ENCODE measurements around the gene KCNJ15. TPM values are rescaled to one million over a fixed set of nuclear protein-coding genes. Genes with fewer than 3 reads are reported as not detected.

Gene KCNJ15
- total and polyA plus RNA-seq, 8 donors = 54.1 to 103 (median 80.7) TPM

GRCh38 chr21:38236232-38236631 lies 20.6 kb upstream of the KCNJ15 start:
- DNase-seq = no peak
- TF ChIP-seq CTCF (IDR thresholded peaks at IDR 0.05) = peak in 1 of 2 donors; percentile 18
- peaks cover 0 to 3% of the 10 kb centered on the region in 2 donors for H3K9me3 ChIP-seq
- no peak overlapping the region for H3K4me3 ChIP-seq
- no peak for ATAC-seq
- intact Hi-C loops (cut with DNase I) = no loop called here
- H3K27me3 ChIP-seq = no peaks in the 10 kb centered on the region
- H3K36me3 ChIP-seq = no peaks in the 10 kb centered on the region
- peaks cover 6 to 7% of the 10 kb centered on the region in 2 donors for H3K4me1 ChIP-seq
- H3K27ac ChIP-seq = no peak overlapping the region

- Histone ChIP-seq H3K27ac (no peak overlapping the region), H3K4me1 (peaks cover 7 to 32% of the 10 kb centered on the region in 2 donors), H3K27me3 (no peaks in the 10 kb centered on the region), H3K9me3 (no peaks in the 10 kb centered on the region), H3K4me3 (no peak overlapping the region), H3K36me3 (no peaks in the 10 kb centered on the region)
- DNase-seq = no peak
- intact Hi-C loops (cut with DNase I) = no loop called here
- TF ChIP-seq CTCF (IDR thresholded peaks at IDR 0.05) = no peak
- ATAC-seq = no peak
These were observed 17.1 kb upstream of the KCNJ15 start for GRCh38 chr21:38239672-38240071.

GRCh38 chr21:38240129-38240528 lies 16.7 kb upstream of the KCNJ15 start:
- peak overlapping the region in 1 of 2 donors; percentile 57 for H3K27ac ChIP-seq

GRCh38 chr21:38241029-38241740 lies 15.6 kb upstream of the KCNJ15 start:
- Histone ChIP-seq H3K27ac (peak overlapping the region; percentile 48 to 57), H3K4me1 (peaks cover 7 to 47% of the 10 kb centered on the region in 2 donors), H3K36me3 (no peaks in the 10 kb centered on the region), H3K9me3 (no peaks in the 10 kb centered on the region), H3K27me3 (no peaks in the 10 kb centered on the region), H3K4me3 (no peak overlapping the region)
- DNase-seq (no peak), ATAC-seq (peak; percentile 58)
- intact Hi-C loops (cut with DNase I) = no loop called here
- no peak for TF ChIP-seq CTCF (IDR thresholded peaks at IDR 0.05)

More at GRCh38 chr21:38240129-38240528, 16.7 kb upstream of the KCNJ15 start:
- DNase-seq = no peak
- ATAC-seq = no peak
- Histone ChIP-seq H3K27me3 (no peaks in the 10 kb centered on the region), H3K9me3 (no peaks in the 10 kb centered on the region), H3K4me3 (no peak overlapping the region), H3K4me1 (peaks cover 7 to 36% of the 10 kb centered on the region in 2 donors), H3K36me3 (no peaks in the 10 kb centered on the region)
- intact Hi-C loops (cut with DNase I) = no loop called here
- TF ChIP-seq CTCF (IDR thresholded peaks at IDR 0.05) = no peak

- DNase-seq = no peak
- Histone ChIP-seq H3K36me3 (no peaks in the 10 kb centered on the region), H3K27me3 (no peaks in the 10 kb centered on the region), H3K4me3 (no peak overlapping the region), H3K9me3 (no peaks in the 10 kb centered on the region), H3K4me1 (peaks cover 7 to 53% of the 10 kb centered on the region in 2 donors), H3K27ac (no peak overlapping the region)
- TF ChIP-seq CTCF (IDR thresholded peaks at IDR 0.05) = no peak
- intact Hi-C loops (cut with DNase I) = no loop called here
- ATAC-seq = no peak
These were observed 14.7 kb upstream of the KCNJ15 start for GRCh38 chr21:38242061-38242460.

All from left lung (tissue), 10 donors.